DOHH2 (cell line): ENCODE data around the gene BCAR1.

Experiments
- H3F3A ChIP-seq: fragments of 200-600 bp; sonication (generic), shearing (Covaris generic); 2 replicates; pipeline ENCODE4 v1.6.0; 2016; ENCODE audit warnings: antibody characterized with exemption, mild to moderate bottlenecking; ENCODE audit not compliant: control insufficient read depth, insufficient read depth
- H3K27ac ChIP-seq: fragments of 200-600 bp; sonication (generic); 2 replicates; pipeline ENCODE4 v1.5.1; 2014; ENCODE audit warnings: low read depth, mild to moderate bottlenecking, low read length, moderate library complexity
- H3K27me3 ChIP-seq: fragments of 200-600 bp; sonication (generic); 2 replicates; pipeline ENCODE4 v1.6.1; 2014; ENCODE audit warnings: mild to moderate bottlenecking, low read length, mixed read lengths; ENCODE audit not compliant: control insufficient read depth
- H3K36me3 ChIP-seq: fragments of 200-600 bp; sonication (generic); 2 replicates; pipeline ENCODE4 v1.6.1; 2014; ENCODE audit warnings: mild to moderate bottlenecking, low read length, moderate library complexity, mixed read lengths; ENCODE audit not compliant: control insufficient read depth
- H3K4me1 ChIP-seq: fragments of 200-600 bp; sonication (generic); 2 replicates; pipeline ENCODE4 v1.6.1; 2014; ENCODE audit warnings: mild to moderate bottlenecking, low read length, mixed read lengths; ENCODE audit not compliant: control insufficient read depth
- H3K4me2 ChIP-seq: fragments of 200-600 bp; sonication (generic); 2 replicates; pipeline ENCODE4 v1.6.0; 2014; ENCODE audit warnings: mild to moderate bottlenecking, low read length, moderate library complexity
- H3K4me3 ChIP-seq: fragments of 200-600 bp; sonication (generic); 2 replicates; pipeline ENCODE4 v1.5.1; 2014; ENCODE audit warnings: mild to moderate bottlenecking, low read length, mixed read lengths
- H3K79me2 ChIP-seq: fragments of 200-600 bp; sonication (generic); 2 replicates; pipeline ENCODE4 v1.6.1; 2014; ENCODE audit warnings: mild to moderate bottlenecking, low read length, mixed read lengths; ENCODE audit not compliant: control insufficient read depth
- H3K9me2 ChIP-seq: fragments of 200-600 bp; sonication (generic); replicated peaks from 2 replicates; pipeline ENCODE4 v1.6.1; 2014; ENCODE audit warnings: mild to moderate bottlenecking, low read length, mixed read lengths; ENCODE audit not compliant: control insufficient read depth
- H3K9me3 ChIP-seq: fragments of 200-600 bp; sonication (generic); 2 replicates; pipeline ENCODE4 v1.6.1; 2014; ENCODE audit warnings: antibody characterized with exemption, low read length, mixed read lengths; ENCODE audit not compliant: control insufficient read depth, insufficient read depth
- H4K20me1 ChIP-seq: fragments of 200-600 bp; sonication (generic); 2 replicates; pipeline ENCODE4 v1.6.0; 2014; ENCODE audit warnings: low read depth, mild to moderate bottlenecking, antibody characterized with exemption, low read length, moderate library complexity; ENCODE audit not compliant: control insufficient read depth, insufficient read depth
- CTCF ChIP-seq: fragments of 200-600 bp; sonication (generic); IDR thresholded peaks from one replicate; pipeline ENCODE4 v1.5.1; 2014; ENCODE audit warnings: antibody characterized with exemption, mild to moderate bottlenecking, low read depth, low read length; ENCODE audit not compliant: poor library complexity, severe bottlenecking
- EZH2phosphoT487 ChIP-seq: fragments of 200-600 bp; sonication (generic); IDR thresholded peaks from 2 replicates; pipeline ENCODE4 v1.6.1; 2017; ENCODE audit warnings: borderline replicate concordance, mild to moderate bottlenecking, antibody characterized with exemption, low read length, moderate library complexity, mixed read lengths

BCAR1 gene

GRCh38 chr16:75238853-75239541 lies 12.4 kb downstream of the BCAR1 start:
- Histone ChIP-seq H3K27ac (no peak overlapping the region), H3K36me3 (no peaks in the 10 kb centered on the region), H3K4me2 (no peak overlapping the region), H3K4me3 (no peak overlapping the region), H3K79me2 (no peaks in the 10 kb centered on the region), H4K20me1 (no peaks in the 10 kb centered on the region), H3K4me1 (peaks cover 3% of the 10 kb centered on the region), H3K27me3 (no peaks in the 10 kb centered on the region), H3K9me3 (no peaks in the 10 kb centered on the region), H3F3A (no peaks in the 10 kb centered on the region), H3K9me2 (no peaks in the 10 kb centered on the region)
- TF ChIP-seq CTCF (no peak), EZH2phosphoT487 (no peak)

GRCh38 chr16:75238132-75238852 lies 13.1 kb downstream of the BCAR1 start:
- Histone ChIP-seq H3K79me2 (no peaks in the 10 kb centered on the region), H3K4me2 (no peak overlapping the region), H4K20me1 (no peaks in the 10 kb centered on the region), H3K9me2 (no peaks in the 10 kb centered on the region), H3K9me3 (no peaks in the 10 kb centered on the region), H3K27me3 (no peaks in the 10 kb centered on the region), H3K4me3 (no peak overlapping the region), H3F3A (no peaks in the 10 kb centered on the region), H3K36me3 (no peaks in the 10 kb centered on the region), H3K27ac (no peak overlapping the region), H3K4me1 (peaks cover 4% of the 10 kb centered on the region; the same call in 1 of the 2 replicates)
- TF ChIP-seq EZH2phosphoT487 (no peak), CTCF (no peak)

GRCh38 chr16:75237398-75238131 lies 13.9 kb downstream of the BCAR1 start:
- Histone ChIP-seq H3K79me2 (no peaks in the 10 kb centered on the region), H4K20me1 (no peaks in the 10 kb centered on the region), H3K4me2 (no peak overlapping the region)

More at GRCh38 chr16:75237398-75238131, 13.9 kb downstream of the BCAR1 start:
- no peaks in the 10 kb centered on the region for H3K36me3 ChIP-seq
- TF ChIP-seq EZH2phosphoT487: no peak
- no peak for TF ChIP-seq CTCF
- H3F3A ChIP-seq: no peaks in the 10 kb centered on the region
- no peaks in the 10 kb centered on the region for H3K27me3 ChIP-seq
- H3K4me3 ChIP-seq: no peak overlapping the region
- no peaks in the 10 kb centered on the region for H3K9me3 ChIP-seq
- peaks cover 4% of the 10 kb centered on the region; the same call in 1 of the 2 replicates for H3K4me1 ChIP-seq
- H3K9me2 ChIP-seq: no peaks in the 10 kb centered on the region
- H3K27ac ChIP-seq: no peak overlapping the region
